ENCODE data around the gene FAM20C. TPM values are rescaled to one million over a fixed set of nuclear protein-coding genes. Genes with fewer than 3 reads are reported as not detected.

Gene FAM20C
- total RNA-seq, 1 donor from 2014 or later = 22.2 TPM

- no peak overlapping the region for H3K27ac ChIP-seq (replicated peaks)
- H3K4me1 ChIP-seq = no peaks in the 10 kb centered on the region
- no peak overlapping the region for H3K4me3 ChIP-seq
- no peaks in the 10 kb centered on the region for H3K36me3 ChIP-seq
- intact Hi-C loops (cut with micrococcal nuclease) = no loop called here
- peaks cover 7% of the 10 kb centered on the region for H3K27me3 ChIP-seq (ENCODE audit: low read depth)
- peaks cover 27% of the 10 kb centered on the region for H3K9me3 ChIP-seq (replicated peaks)
- no peak for DNase-seq
- TF ChIP-seq CTCF (IDR thresholded peaks at IDR 0.05; ENCODE audit: borderline replicate concordance) = no peak
Measured at GRCh38 chr7:270351-270983, 78.1 kb downstream of the FAM20C start.

GRCh38 chr7:271266-272107 is 79.1 kb downstream of the FAM20C start:
- Histone ChIP-seq H3K27ac (replicated peaks) (no peak overlapping the region), H3K4me1 (no peaks in the 10 kb centered on the region), H3K27me3 (ENCODE audit: low read depth) (peaks cover 16% of the 10 kb centered on the region), H3K36me3 (no peaks in the 10 kb centered on the region), H3K9me3 (replicated peaks) (peaks cover 34% of the 10 kb centered on the region), H3K4me3 (no peak overlapping the region)
- intact Hi-C loops (cut with micrococcal nuclease) = no loop called here
- TF ChIP-seq CTCF (IDR thresholded peaks at IDR 0.05; ENCODE audit: borderline replicate concordance) = no peak
- no peak for DNase-seq

GRCh38 chr7:272108-272615 is 79.8 kb downstream of the FAM20C start:
- Histone ChIP-seq H3K4me3 (no peak overlapping the region), H3K36me3 (no peaks in the 10 kb centered on the region), H3K27ac (replicated peaks) (no peak overlapping the region), H3K9me3 (replicated peaks) (peaks cover 34% of the 10 kb centered on the region), H3K27me3 (ENCODE audit: low read depth) (peaks cover 19% of the 10 kb centered on the region), H3K4me1 (no peaks in the 10 kb centered on the region)
- peak; percentile 6 for DNase-seq
- no peak for TF ChIP-seq CTCF (IDR thresholded peaks at IDR 0.05; ENCODE audit: borderline replicate concordance)
- intact Hi-C loops (cut with micrococcal nuclease) = no loop called here

GRCh38 chr7:272631-273030 is 80.3 kb downstream of the FAM20C start:
- Histone ChIP-seq H3K27ac (replicated peaks) (no peak overlapping the region), H3K9me3 (replicated peaks) (peaks cover 34% of the 10 kb centered on the region), H3K36me3 (no peaks in the 10 kb centered on the region), H3K4me3 (no peak overlapping the region), H3K27me3 (ENCODE audit: low read depth) (peaks cover 19% of the 10 kb centered on the region), H3K4me1 (no peaks in the 10 kb centered on the region)
- DNase-seq = peak; percentile 3
- no peak for TF ChIP-seq CTCF (IDR thresholded peaks at IDR 0.05; ENCODE audit: borderline replicate concordance)
- intact Hi-C loops (cut with micrococcal nuclease) = no loop called here

- H3K27ac ChIP-seq (replicated peaks) = no peak overlapping the region
- H3K4me3 ChIP-seq = no peak overlapping the region
- DNase-seq = no peak
- H3K9me3 ChIP-seq (replicated peaks) = peaks cover 34% of the 10 kb centered on the region
- H3K4me1 ChIP-seq = no peaks in the 10 kb centered on the region
- peaks cover 19% of the 10 kb centered on the region for H3K27me3 ChIP-seq (ENCODE audit: low read depth)
- intact Hi-C loops (cut with micrococcal nuclease) = no loop called here
- TF ChIP-seq CTCF (IDR thresholded peaks at IDR 0.05; ENCODE audit: borderline replicate concordance) = no peak
- H3K36me3 ChIP-seq = no peaks in the 10 kb centered on the region
Measured at GRCh38 chr7:273327-273726, 81.0 kb downstream of the FAM20C start.

Data from left ventricle myocardium inferior (tissue), 1 donor.